ENCODE measurements around the gene SSBP3. TPM values are rescaled to one million over a fixed set of nuclear protein-coding genes. Genes with fewer than 3 reads are reported as not detected.

The SSBP3 gene
- total and polyA plus RNA-seq, 8 donors, result 33.0 to 129 (median 112) TPM

DNA sequence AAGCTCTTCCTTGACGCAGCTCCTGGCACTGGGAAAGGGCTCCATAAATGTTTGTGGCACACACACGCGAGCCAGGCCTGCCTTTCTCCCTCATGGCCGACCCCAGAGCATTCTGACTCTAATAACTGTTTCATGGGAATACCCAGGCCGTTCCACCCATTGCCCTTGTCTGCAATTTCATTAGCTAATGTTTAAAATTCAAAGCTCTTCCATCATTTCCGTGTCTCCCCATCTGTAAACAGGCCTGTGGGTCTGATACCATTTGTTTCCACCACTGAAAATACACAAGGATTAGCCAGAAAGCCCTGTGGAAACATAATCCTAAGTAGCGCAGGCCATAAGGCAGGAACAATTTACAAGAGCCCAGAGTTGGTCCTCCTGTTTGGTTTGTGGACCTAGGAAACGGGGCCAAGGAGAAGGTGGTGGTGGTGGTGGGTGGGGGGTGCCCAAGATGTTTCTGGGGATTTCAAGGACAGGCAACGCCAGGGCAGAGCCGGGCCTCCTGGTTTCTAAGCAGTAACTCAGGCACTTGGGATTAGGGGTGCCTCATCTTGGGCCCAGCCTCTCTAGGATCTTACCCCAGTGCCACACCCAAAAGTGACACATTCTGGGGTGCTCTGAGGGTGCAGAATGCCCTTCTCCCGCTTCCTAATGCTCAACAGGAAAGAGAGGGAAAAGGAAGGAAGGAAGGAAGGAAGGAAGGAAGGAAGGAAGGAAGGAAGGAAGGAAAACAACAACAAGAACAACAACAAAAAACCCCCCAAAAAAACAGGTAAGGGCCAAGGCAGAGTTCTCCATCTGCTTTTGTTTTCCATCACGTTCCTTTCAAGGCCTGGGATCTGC lies 79.4 kb downstream of the SSBP3 start:
- Histone ChIP-seq H3K9me3 (no peaks in the 10 kb centered on the region), H3K4me1 (peaks cover 20 to 46% of the 10 kb centered on the region in 2 donors), H3K36me3 (no peaks in the 10 kb centered on the region), H3K4me3 (no peak overlapping the region), H3K27me3 (no peaks in the 10 kb centered on the region), H3K27ac (peak overlapping the region; percentile 53 to 65)
- DNase-seq, result no peak
- TF ChIP-seq, protein P1, sequence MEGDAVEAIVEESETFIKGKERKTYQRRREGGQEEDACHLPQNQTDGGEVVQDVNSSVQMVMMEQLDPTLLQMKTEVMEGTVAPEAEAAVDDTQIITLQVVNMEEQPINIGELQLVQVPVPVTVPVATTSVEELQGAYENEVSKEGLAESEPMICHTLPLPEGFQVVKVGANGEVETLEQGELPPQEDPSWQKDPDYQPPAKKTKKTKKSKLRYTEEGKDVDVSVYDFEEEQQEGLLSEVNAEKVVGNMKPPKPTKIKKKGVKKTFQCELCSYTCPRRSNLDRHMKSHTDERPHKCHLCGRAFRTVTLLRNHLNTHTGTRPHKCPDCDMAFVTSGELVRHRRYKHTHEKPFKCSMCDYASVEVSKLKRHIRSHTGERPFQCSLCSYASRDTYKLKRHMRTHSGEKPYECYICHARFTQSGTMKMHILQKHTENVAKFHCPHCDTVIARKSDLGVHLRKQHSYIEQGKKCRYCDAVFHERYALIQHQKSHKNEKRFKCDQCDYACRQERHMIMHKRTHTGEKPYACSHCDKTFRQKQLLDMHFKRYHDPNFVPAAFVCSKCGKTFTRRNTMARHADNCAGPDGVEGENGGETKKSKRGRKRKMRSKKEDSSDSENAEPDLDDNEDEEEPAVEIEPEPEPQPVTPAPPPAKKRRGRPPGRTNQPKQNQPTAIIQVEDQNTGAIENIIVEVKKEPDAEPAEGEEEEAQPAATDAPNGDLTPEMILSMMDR (IDR thresholded peaks at IDR 0.05), result no peak
- intact Hi-C loops (cut with DNase I), result no loop called here
- ATAC-seq, result no peak

DNA sequence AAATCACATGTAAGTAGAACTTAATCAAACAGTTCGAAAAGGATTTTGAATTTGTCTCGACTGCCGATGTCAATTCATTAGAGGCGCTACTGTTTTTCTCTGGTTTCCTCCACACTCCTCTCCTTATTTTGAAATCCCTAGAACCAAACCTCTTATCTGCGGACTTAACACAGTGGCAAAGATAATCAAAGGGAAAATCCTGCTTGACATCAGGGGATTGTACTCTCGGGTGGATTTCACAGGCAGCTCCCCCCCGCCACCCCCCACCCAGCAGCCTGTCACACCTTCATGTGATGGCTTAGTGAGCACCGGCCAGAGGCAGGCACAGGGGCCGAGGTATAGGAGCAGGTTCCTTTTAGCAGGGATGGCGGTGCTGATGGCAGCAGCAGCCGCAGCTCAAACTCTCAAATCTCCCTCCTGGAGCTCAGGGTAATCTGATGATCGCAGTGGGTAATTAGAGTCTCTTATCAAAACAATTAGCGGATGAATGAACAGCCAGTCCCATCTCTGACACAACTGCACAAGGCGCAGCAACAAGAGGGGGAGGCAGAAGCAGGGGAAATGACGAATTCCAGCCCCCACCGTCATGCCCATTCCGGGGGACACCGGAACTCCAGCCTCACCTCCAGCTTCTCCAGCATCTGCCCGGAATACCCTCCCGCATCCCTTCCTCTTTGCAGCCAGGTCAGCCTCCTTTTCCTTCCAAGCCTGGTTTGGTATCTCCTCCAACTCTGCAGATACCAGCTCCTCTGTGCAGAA lies 80.3 kb downstream of the SSBP3 start:
- TF ChIP-seq, protein P1 (IDR thresholded peaks at IDR 0.05), result no peak
- H3K27me3 ChIP-seq, result no peaks in the 10 kb centered on the region
- peaks cover 20 to 40% of the 10 kb centered on the region in 2 donors for H3K4me1 ChIP-seq
- no peak overlapping the region for H3K4me3 ChIP-seq
- ATAC-seq (no peak), DNase-seq (no peak)
- H3K36me3 ChIP-seq, result no peaks in the 10 kb centered on the region
- peak overlapping the region; percentile 53 to 65 for H3K27ac ChIP-seq
- H3K9me3 ChIP-seq, result no peaks in the 10 kb centered on the region
- intact Hi-C loops (cut with DNase I), result no loop called here

DNA sequence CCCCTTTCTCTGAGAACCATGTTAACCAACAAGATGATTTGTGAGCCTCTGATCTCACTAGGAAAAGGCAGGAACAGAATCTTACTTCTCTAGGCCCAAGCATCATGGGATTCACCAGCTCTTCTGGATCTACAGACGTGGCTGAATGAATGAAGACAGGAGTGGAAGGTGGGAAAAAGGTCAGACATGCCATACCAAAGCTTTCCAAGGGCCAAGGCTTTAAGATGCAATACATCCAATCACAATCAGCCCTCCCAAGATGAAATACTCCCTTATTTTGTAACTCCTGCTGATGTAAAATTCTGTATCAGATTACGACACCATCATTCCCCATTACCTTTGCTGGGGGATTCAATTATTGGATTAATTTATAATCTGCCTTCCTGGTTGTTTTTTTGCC lies 80.9 kb downstream of the SSBP3 start:
- Histone ChIP-seq H3K4me3 (no peak overlapping the region), H3K36me3 (no peaks in the 10 kb centered on the region), H3K27me3 (no peaks in the 10 kb centered on the region), H3K9me3 (no peaks in the 10 kb centered on the region), H3K4me1 (peaks cover 20 to 40% of the 10 kb centered on the region in 2 donors), H3K27ac (peak overlapping the region; percentile 53 to 65)
- ATAC-seq (no peak), DNase-seq (no peak)
- TF ChIP-seq, protein P1 (IDR thresholded peaks at IDR 0.05), result no peak
- intact Hi-C loops (cut with DNase I), result no loop called here

DNA sequence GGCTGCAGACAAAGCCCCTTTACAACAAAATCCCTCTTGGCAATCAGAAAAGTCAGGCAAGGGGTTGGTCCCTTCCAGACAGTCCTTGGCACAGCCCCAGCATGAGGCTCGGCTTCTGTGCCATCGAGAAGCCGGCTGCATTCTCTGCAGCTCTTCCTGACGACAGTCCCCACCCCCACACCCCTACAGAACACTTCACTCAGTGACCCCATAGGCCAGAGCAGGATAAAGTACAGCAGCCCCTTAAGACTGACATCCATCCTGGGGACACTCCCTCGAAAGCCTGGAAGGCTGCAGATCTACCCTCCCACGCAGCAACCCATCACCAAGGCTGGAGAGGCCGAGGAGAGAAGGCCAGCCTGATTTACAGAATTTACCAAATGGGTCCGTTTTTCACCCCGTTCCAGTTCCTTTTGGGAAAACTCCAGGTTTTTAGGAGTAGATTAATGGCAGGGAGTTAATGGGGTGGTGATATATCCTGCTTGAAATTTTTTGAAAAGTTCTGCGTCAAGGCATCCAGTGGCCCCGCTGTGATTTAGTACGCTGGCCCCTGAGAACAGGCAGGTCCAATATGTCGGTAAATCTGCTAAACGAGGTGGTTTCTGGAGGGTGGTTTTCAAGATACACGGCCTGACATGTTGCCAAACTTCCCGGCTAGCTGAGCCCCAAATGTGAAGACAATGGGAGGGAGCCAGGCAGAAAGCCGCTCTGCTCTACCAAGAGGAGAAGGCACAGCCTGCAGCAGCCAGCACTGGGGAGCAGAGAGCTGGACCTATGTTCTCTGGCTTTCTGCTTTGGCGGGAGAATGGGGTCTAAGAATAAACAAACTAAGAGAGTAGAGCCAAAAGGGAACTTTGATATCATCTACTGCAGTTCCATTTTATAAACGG lies 81.7 kb downstream of the SSBP3 start:
- peak in 2 of 4 donors; percentile 63 to 79 for DNase-seq
- ATAC-seq, result peak; percentile 42
- peaks cover 20 to 39% of the 10 kb centered on the region in 2 donors for H3K4me1 ChIP-seq

More for the DNA sequence above, 81.7 kb downstream of the SSBP3 start:
- peak overlapping the region; percentile 53 to 65 for H3K27ac ChIP-seq
- intact Hi-C loops (cut with DNase I), result no loop called here
- TF ChIP-seq, protein P1 (IDR thresholded peaks at IDR 0.05), result no peak
- no peaks in the 10 kb centered on the region for H3K36me3 ChIP-seq
- no peaks in the 10 kb centered on the region for H3K27me3 ChIP-seq
- no peaks in the 10 kb centered on the region for H3K9me3 ChIP-seq
- no peak overlapping the region for H3K4me3 ChIP-seq
